GM19238 (cell line): ENCODE data around the gene GSG1L.
"Not testable (repeated sequence)": the region's sequence is repeated elsewhere in the genome, so short reads cannot be mapped to it uniquely, and the experiment has no call there.

Experiments
- DNase-seq: peaks from one replicate; pipeline ENCODE4 v3.0.0; 2011; ENCODE audit warnings: low spot score; ENCODE audit not compliant: insufficient read length

Gene GSG1L

DNA sequence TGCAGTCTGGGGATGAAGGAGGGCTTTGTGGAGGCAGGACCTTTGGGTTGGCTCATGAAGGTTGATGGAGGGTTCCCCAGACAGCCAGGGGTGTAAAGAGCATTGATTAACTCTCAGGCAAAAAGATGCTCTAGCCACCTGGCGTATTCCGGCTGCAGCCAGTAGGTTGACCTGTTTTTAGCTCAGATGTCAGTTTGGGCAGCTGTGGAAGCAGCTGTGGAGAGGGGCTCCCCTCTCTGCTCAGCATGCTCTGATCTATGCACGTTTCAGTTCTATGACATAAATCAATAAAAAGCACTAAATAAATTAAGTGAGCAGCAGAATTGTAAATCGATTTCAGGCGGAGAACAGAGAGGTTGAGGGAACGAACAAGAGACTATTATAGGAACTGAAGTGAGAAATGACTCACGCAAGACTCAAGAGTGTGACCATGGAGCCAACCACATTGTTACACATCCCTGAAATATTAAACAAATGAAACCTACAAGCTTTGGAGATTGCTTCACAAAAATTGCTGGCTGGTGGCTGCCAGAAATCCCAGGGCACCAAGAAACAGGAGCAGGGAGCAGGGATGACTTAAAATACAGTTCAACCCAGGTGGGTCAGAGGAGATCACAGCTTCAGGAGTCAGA is 111.9 kb downstream of the GSG1L start:
- DNase-seq = no peak

GRCh38 chr16:27950206-27950887 is 113.2 kb downstream of the GSG1L start:
- DNase-seq = no peak

DNA sequence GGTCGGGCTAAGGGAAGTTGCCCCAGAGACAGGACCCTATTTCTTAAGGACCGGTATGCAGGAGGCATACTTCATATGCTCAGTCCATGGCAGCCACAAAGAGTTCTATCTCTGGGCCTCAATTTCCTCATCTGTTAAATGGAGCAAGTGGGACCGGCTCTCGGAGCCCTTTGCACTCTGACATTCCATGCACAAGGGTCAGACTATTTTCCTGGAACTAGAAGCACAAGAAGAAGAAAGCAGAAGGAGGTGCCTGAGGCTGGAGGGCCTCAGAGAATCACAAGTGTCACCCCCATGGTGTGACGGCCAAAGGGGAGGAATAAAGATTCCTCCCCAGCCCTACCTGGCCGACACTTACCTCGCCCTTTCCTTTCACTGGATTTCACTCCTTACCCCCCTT is 115.8 kb downstream of the GSG1L start:
- DNase-seq = no peak

GRCh38 chr16:27945233-27945973 is 118.1 kb downstream of the GSG1L start:
- DNase-seq = no peak

- DNase-seq = no peak
These were observed 119.7 kb downstream of the GSG1L start for GRCh38 chr16:27943766-27944165.

DNA sequence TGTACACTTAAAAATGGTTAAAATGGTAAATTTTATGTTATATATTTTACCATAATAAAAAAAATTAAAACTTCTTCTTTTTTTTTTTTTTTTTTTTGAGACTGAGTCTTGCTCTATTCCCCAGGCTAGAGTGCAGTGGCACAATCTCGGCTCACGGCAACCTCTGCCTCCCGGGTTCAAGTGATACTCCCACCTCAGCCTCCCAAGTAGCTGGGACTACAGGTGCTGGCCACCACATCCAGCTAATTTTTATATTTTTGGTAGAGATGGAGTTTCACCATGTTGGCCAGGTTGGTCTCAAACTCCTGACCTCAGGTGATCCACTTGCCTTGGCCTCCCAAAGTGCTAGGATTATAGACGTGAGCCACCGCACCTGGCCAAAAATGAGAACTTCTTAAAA is 121.4 kb downstream of the GSG1L start:
- not testable (repeated sequence) for DNase-seq

GRCh38 chr16:27935076-27935475 is 128.4 kb downstream of the GSG1L start:
- DNase-seq = no peak

DNA sequence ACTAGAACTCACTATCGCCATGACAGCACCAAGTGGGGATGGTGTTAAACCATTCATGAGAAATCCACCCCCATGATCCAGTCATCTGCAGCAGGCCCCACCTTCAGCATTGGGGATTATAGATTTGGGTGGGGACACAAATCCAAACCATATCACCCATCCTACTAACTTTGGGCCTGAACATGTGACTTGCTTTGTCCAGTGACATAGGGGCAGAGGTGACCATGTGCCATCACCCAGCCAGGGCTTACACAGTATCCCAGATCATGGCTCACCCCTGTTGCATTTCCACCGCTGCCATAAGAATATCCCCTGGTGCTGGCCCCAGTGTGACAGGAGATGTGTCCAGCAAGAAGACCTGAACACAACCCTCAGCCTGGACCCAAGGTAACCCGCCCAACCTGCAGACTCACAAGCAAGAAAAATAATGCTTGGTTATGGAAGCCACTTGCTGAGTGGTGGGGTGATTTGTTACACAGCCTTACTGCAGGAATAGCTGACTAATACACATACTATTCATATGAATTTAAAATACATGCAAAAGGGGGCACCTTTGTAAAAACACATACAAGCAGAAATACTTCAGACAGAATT is 130.9 kb downstream of the GSG1L start:
- no peak for DNase-seq

GRCh38 chr16:27929818-27930217 is 133.7 kb downstream of the GSG1L start:
- DNase-seq = no peak

- no peak for DNase-seq
These were observed 135.0 kb downstream of the GSG1L start for GRCh38 chr16:27928542-27928941.

DNA sequence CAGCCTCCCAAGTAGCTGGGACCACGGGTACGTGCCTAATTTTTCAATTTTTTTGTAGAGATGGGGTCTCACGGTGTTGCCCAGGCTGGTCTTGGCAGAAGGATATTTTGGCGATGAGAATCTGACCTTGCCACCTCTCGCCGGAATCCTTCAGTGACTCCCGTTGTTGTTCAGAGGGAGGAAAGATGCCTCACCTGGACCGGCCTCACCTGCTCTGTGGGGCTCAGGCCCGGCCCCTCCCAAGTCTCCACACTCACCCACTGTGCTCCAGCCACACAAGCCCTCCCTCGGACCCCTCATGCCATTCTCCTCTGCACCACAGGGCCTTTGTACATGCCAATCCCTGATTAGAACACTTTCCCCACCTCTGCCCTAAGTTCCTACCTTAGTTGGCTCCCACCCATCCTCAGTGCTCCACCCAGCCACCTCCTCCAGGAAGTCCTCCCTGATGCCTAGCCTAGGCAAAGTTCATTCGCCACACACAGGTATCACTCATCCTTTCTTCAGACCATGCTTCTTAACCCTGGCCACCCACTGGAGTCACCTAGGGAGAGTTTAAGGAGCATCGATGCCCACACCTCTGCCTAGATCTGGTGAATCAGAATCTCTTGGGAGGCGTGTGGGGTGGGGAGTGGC is 136.1 kb downstream of the GSG1L start:
- no peak for DNase-seq

GRCh38 chr16:27925612-27926011 is 137.9 kb downstream of the GSG1L start:
- DNase-seq = no peak

DNA sequence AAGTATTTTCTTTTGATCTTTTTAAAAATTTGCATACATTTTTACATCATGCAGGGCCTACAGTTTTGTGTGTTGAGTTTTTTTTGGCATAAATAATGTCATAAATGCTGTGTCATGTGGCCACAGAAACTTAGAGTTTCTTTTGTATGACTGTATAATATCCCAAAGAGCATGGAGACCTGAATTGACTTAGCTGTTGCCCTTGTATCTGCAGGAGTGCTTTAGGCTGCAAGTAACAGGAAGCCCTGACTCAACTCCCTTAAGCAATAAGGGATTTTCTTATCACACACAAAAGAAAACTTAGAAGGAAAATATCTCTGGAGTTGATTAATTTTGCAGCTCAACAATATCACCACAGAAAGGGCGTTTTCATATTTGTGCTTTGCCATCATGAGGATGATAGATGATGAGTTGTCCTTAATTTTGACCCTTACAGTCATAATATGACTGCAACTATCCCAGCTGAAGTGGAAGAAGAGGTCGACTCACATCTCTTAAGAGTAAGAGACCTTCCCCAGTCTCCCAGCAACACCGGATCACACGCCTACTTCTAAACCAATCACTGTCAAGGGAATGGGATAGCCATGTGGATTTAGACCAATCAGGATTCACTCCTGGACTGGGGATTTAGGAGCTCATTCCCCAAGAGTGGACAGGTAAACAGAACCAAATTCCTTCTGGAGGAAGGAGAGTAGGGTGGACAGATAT is 138.9 kb downstream of the GSG1L start:
- no peak for DNase-seq

GRCh38 chr16:27923751-27924150 is 139.8 kb downstream of the GSG1L start:
- DNase-seq = no peak

- DNase-seq = no peak
These were observed 141.1 kb downstream of the GSG1L start for GRCh38 chr16:27922433-27922832.

- DNase-seq = no peak
These were observed 142.4 kb downstream of the GSG1L start for GRCh38 chr16:27921134-27921533.

- no peak for DNase-seq
These were observed 143.1 kb downstream of the GSG1L start for GRCh38 chr16:27920391-27920891.

DNA sequence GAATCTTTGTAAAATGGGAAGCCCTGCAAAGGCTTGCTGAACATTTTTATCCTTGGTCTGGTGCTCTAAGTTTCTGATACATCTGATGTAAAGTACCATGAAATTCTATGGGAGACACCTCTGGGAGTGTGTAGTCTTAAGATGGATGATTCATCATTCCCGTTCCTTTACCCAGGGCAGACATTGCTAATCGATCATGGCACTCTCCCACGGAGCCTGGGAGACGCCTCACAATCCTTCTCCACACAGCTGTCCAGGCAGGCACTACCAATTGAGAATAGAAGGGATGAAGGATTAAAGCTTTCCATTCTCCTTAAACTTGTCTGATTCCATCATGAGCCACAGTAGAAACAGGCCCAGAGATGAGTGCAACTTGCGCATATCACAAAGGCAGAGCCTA is 144.8 kb downstream of the GSG1L start:
- no peak for DNase-seq

- DNase-seq = no peak
These were observed 145.6 kb downstream of the GSG1L start for GRCh38 chr16:27917949-27918348.

DNA sequence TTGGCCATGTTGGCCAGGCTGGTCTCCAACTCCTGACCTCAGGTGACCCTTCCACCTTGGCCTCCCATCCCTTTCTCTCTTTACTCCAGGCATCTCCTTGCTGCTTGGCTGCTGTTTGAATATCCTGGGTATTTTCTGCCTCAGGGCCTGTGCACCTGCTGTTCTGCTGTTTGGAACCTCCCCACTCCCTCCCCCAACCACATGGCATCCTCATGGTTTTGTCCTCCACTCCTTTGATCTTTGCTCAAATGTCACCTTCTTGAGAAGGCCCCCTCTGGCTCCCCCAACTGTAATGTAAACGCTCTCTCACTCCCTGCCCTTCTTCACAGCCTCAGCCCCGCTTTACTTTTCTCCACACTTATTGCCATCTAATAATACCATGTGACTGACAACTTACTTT is 152.0 kb downstream of the GSG1L start:
- DNase-seq = no peak

- no peak for DNase-seq
These were observed 156.0 kb downstream of the GSG1L start for GRCh38 chr16:27907457-27907972.
